Left renal cortex interstitium (tissue), 4 donors: ENCODE results near the gene RADIL. TPM values are rescaled to one million over a fixed set of nuclear protein-coding genes. Genes with fewer than 3 reads are reported as not detected.

Experiments used
- DNase-seq, 4 donors: peaks; one replicate each; pipeline ENCODE4 v3.0.0-alpha.2; 2013; ENCODE audit warnings: low read depth in 4 of 4, low spot score in 2 of 4, missing footprints in 1 of 4
- polyA plus RNA-seq, 4 donors: library from polyadenylated mRNA; unstranded; fragments of 120-200 nt; gene quantifications; one replicate each; pipeline ENCODE4 v1.2.1, GENCODE V29; 2013; ENCODE audit not compliant: insufficient read length in 4 of 4

Gene RADIL
- polyA plus RNA-seq, 4 donors, result 1.5 to 2.9 (median 1.9) TPM

DNA sequence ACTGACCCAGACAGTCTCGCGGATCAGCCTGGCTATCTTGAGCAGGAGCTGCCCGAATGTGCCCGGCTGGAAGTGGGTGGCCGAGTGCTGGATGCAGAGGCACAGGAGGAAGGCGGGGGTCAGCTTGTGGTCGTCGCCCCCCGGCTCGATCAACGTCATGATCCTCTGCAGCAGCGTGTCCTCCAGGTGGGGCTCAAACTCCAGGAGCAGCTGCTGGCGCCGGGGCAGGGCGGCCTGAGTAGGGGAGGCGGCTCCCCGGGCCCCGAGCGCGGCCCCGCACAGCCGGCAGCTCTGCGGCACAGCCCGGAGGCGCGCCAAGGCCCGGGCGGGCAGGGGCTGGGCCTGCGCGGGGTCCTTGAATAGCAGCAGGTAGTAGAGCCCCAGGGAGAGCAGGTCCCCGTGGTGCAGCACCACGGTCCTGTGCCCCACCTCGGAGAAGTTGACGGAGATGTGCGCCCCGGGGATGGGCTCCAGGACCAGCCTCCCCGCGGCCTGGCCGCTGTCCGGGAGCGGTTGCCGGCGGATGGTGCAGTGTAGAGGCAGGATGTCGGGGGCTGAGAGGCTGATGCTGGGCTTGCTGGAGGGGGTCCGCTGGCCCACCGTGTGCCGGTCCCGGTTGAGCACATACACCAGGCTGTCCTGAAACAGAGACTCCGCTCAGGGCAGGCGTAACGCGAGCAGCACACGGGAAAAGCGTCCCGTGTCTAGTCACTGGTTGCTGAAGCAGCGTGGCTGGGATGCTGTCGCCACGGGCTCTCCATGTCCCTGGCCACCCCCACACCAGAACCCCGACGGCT is 48.7 kb downstream of the RADIL start:
- DNase-seq, result no peak

DNA sequence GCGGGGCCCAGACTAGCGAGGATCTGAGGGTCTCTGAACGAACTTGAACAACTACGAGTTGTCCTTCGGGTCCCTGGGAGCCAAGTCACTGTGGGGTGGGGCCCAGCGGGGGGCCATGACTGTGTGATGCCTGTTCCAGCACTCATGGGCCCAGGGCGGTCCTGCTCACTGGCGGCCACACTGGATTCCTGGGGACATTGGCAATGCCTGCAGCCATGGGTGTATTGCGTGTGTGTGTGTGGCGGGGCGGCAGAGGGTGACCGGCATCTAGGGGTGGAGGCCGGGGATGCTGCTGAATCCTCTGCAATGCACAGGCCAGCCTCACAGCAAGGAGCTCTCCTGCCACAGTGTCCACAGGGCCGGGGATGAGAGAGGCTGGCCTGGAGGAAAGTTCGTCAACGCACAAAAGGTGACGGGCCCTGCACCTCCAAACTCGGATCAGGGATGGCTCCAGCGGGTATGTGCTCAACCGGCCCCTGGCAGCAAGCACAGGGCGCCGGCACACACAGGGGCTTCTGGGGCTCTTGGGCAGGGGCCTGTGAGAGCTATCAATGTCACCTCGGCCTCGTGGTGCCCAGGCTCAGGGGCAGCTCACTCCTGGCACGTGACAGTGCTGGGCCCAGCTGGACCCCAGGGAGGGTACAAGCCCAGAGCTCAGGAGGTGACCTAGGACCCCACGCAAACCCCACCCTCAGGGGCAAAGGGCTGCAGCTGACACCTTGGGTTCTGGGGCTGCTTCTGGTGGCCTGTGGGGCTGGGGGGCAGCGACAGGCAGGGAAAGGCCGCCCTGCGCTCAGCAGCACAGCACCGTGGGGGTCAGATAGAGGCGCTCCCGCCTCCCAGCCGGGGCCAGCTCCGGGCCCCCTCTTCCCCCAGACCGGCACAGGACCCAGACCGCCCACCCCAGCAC is 49.6 kb downstream of the RADIL start:
- no peak for DNase-seq

DNA sequence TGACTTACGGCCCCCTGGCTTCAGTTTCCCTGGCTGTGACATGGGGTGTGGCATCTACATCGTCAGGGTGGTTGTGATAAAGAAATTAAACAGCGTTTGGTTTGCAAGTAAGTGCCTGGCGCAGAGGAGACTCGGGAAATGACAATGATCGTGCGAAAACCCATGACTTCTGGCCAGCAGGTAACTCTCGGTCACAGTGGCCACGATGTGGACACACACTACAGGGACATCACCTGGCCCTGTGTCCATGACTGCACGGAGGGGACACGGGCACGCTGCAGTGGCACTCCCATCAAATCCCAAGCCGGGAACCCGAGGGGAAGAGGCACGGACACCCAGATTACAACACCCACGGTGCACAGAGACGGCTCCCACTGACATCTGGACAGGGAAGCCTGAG is 50.3 kb downstream of the RADIL start:
- no peak for DNase-seq

DNA sequence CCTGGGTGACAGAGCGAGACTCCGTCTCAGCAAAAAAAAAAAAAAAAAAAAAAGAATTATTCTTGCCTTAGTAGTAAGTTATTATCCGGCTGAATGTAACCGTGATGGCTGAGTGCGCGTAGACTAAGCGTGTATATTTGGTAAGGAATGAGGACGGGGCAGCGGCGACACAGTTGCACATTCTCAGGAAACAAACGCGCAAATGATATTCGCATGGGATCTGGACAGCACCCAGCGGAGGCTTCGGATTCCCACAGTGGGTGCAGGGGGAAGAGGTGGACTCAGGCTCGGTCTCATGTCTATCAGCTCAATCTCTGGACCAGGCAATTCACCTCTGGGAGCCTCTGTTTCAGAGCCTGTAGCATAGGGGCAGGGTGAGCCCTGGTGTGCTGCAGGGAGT is 50.8 kb downstream of the RADIL start:
- DNase-seq, result no peak

DNA sequence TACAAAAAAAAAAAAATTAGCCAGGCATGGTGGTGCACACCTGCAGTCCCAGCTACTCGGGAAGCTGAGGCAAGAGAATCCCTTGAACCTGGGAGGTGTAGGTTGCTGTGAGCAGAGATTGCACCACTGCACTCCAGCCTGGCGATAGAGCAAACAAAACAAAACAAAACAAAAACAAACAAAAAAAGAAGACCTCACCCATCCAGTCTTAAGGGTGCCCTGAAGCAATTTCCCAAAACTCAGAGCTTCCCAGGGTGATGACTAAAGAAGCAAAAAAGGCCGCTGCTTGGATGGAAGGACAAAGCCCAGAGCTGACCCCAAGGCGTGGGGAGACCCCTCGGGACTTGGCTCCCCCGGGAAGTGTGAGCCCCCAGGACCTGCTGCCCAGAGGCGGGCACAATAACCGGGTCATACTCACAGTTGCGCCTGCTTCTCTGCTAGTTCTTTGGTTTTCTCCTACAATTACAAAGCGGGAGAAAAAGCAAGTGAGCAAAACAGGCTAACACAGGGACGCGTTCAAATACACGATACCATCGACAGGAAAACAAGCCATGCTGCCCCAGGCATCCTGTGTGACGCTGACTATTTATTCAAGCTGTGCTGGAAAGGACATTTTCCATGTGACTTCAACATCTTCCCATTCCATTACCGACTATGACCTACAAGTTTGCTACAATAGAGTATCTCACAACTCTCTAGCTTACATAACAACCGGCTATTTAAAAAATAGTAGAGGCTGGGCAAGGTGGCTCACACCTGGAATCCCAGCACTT is 51.6 kb downstream of the RADIL start:
- no peak for DNase-seq

DNA sequence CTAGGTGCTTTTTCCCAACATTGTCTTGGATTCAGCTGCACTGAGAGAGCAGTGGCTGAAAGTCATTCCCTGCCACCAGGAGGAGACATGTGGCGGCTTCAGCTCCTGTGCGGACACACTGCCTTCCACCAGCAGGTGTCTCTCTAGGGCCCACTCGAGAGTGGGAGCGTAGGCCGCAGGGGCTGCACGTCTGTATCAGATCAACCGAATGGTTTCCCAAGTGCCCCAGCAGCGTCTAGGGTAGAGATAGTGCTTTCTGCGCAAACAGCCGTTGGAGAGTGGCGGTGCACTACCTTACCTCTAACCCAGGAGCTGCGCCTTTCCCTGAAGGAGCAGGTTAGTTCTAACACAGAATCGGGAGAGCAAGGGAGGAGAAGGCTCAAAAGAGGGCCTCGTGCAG is 53.3 kb downstream of the RADIL start:
- peak in 1 of 4 donors; percentile 75 for DNase-seq

DNA sequence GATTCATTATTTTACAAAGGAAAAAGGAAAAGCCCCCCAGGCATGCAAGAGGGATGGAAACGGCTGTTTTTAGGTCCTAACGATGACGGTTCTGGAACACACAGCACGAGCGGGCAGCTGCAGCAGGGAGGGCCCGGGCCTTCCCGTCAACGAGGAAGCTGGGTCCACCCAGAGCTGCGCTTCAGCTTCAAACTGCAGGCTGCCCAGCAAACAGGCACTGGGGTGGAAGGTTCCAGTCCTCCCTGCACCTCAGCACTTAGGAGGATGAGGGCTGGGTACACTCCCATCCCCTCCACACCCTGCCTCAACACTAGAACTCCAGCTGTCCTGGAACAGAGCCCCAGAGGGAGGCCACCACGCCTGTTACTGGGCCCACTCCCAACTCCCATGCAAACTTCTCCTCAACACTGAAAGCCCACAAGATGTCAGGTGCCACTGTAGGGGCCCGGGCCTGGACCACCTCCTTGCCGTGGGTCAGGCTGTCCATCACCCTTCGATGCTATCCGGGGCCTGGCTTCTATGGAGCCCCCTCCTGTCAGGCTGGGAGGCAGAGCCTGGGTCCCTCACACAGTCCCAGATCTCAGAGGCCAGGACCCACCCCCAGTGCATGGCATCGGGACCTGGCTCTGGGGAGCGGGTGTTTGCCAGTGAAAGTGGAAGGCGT is 54.7 kb downstream of the RADIL start:
- no peak for DNase-seq

DNA sequence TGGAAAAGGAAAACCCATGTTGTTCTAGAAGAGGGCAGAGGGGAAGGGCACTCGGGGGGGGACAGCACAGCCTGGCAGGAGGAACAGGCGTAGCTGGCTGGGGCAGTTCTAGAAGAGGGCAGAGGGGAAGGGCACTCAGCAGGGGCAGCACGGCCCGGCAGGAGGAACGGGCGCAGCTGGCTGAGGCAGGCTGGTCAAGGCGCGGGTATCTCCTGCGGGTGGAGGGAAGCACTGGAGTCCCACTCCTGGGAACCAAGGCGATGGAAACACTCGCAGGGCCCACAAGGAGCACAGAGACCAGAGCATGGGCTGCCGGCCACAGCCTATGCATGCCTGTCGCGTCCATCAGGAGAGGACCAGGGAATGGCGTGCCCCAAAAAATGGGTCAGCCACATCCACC is 58.4 kb downstream of the RADIL start:
- DNase-seq, result no peak

DNA sequence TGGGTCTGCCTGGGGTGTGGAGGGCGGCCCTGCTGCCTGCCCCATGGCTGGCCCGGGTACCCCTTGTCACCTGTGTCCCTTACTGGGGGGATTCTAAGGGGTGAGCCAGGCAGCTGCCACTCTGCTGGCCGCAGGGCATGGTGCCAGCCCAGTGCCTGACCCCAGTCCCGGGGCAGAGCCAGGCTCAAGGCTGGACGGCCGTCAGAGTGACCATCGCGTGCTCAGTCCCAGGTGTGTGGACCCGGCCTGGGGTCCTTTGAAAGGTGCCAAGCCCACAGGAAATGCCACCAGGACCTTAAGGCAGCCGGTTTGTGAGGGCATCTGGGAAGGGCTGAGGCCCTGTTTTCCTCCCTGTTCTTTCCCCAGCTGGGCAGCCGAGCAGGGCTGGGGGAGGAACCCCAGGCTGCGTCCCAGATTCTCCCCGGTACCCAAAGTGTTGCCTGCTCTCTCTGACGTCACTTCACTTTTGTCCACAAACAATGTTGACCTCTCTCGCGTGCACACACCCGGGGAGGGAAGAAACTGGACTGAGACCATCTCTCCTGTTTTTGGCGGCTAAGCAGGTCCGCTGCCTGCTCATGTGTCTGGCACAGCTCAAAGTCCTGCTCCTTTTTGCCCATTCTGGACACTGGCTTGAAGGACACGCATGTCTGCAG is 59.3 kb downstream of the RADIL start:
- no peak for DNase-seq

DNA sequence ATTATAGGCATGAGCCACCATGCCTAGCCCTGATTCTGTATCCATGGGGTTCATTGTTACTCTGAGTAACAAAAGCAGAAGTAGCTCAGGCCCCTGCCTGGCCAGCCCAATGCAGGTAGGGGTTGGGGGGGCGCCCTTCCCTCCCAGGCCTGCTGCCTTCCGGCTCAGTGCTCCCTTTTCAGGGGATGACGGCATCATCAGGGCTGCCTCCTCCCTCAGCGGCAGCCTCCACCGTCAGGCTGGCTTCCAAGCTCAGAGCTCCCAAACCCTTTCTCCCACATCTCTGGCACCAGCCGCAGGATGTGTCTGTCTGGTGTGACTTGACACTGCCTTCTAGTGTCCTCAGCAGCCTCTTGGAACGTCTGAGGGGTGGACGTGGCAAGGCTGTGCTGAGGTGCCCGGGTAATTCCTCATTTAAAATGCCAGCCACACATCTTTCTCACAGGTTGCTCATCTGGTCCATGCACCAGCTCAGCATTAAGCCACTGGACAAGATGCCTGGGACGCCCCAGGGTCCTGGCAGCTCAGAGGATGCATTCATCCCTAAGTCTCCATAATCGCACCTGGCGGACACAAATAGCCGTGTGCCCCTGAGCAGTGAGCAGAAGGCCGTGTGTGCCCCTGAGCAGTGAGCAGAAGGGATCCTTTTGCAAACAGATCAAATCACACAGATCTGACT is 59.9 kb downstream of the RADIL start:
- DNase-seq, result no peak

DNA sequence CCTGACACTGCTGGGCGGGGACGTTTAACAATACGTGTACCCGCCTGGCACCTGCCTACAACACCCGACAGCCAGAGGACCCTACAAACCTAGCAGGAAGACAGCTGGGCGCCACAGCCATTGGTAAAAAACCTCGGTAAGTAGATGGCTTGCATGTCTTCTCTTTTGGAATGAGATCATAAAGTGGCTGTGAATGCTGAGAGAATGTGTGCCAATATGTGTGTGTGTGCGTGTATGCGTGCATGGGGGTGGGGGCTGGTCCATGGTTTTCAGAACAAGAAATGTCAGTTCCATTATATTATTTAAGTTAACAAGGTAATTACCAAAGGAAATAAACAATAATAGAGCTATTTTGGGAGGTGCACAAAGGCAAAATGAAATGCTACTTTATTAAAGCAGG is 60.8 kb downstream of the RADIL start:
- DNase-seq, result no peak

DNA sequence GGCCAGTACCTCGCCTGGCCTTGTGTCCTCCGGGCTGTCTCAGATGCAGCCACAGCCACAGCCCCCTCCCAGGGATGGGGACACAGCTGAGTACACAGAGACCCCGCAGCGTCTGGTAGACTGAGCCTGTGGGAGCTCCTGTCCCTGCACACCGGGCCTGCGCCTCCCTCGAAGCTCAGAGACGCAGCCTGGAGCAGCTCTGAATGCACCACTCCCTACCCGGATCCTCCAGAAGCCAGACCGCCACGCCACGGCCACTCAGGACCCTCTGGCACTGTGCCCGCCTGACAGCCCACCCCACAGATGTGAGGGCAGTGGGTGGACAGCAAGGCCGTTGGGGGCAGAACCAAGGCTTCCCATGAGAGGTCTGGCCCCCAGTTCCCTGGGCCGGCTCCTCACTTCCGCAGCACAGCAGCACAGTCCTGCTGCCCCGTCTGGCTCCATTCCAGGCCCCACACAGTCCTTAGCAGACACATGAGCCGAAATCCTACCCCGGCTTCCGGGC is 62.5 kb downstream of the RADIL start:
- no peak for DNase-seq

DNA sequence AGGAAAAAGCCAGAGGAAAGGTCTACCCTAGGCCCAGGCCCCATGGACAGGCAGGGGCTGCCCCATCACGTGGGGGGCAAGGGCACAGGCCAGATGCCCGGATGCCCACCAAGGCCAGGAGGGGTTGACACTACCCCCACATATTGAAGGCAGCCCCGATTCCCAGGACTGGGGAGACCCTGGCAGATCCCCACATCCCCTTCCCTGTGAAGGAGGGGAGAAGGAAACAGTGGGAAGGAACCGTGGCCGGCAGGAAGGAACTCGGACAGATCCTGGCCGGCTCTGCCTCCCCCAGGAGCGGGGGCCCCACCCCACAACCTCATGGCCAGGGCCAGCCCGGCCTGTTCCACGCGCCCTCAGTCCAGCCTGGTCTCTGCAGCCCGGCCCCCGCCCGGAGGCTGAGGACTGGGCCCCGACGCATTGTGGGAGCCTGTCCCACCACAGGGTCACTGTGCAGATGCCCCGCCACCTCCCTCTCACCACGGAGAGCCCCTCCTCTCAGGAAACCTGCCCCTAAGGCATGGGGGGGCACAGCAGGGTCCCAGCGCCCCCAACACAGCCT is 63.0 kb downstream of the RADIL start:
- DNase-seq, result no peak

DNA sequence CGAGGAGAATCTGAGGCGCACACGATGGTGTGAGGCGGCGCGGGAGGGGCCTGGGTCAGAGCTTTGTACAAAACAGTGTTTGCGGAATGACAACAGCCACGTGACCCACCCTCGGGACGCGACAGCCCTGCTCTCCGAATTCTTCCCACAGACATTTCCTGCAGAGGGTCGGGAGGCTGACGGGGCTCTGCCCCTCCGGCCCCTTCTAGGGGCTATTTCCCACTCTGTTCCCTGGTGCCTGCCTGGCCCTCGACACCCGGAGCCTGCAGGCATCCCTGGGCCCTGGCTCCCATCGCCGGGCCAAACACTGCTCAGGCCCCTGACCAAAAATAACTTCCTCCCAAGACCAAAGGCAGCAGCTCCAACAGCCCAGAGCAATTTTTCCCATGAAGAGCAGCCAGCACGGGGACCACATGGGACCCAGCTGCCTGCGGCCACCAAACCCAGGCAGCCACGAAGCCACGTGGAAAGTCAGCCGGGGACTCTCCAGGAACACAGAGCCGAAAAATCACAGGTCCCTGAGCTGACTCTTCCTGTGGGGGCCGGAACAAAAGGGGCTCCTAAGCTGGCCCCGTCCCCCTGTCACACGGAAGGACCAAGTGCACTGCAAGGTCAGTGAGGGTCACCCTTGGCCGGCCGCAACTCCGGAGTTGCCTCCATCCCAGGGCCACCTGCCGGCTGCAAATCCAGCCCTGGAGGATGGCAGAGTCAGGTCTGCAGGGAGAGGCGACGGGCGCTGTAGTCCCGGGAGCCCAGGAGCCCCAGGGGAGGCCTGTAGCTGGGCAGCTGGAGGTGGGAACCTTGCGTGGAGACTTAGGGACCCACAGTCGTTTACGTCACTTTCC is 63.7 kb downstream of the RADIL start:
- DNase-seq, result no peak

DNA sequence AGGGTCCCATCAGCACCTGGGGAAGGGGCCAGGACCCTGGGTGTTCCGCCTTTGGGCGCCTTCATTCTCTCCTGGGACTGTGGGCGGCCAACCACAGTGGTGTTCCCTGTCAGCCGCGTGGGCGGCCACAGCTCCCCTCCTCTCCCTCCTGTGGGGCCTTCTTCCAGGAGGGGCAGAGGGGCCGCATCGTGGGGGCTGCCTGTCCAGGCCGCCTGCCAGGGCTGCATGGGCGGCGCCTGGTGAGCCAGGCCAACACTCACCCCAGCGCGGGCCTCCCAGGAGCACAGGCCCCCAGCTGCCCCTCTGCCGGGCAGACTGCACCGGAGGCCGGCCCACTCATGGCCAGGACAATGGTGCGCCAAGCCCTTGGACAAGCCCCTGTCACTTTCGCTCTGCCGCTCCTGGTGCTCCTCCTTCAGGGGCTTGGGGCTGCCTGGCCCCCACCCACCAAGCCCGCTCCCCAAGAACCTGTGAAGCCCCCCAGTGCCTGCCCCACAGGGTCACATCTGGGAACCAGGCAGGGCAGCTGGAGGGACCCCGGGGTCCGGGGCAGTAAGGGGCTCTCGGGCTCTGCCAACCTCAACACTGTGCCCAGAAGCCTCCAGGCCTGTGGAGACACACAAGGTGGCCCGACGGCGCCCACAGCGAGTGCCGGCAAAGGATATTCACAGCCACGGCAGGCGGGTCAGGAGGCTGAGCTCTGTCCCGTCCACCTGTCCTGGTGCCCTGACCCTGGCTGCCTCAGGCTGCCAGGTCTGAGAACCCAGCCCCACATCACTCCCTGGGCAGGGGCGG is 65.3 kb downstream of the RADIL start:
- DNase-seq, result no peak

DNA sequence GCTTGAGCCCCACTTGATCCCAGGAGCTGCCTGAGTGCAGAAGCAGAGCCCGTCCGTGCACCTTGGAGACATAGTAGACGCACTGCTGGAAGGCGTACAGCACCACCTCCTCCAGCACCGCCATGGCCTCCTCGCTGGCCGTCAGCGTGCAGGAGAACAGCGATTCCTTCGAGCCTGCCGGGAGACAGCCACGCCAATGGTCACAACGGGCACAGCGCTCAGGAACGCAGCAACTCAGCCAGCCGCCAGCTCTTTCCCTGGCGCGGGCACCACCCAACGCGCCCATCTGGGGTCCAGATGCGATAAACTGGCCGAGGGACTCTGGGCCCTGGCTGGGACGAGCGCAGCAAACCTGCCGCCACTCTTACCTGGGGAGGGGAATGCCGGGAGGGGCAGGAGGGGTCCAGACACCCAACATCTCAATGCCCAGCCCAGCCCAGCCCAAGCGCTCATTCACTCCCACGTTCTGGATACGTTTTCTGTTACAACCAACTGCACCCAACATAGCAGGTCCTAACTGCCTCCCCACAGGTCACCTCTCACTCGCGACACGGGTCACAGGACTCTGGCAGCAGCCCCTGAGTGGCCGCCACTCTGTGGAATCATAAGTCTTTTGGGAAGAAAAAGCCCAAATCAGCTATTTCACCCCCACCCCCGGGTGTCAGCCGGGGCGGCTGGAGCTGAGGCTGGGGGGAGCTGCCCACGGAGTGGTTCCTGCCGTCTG is 66.2 kb downstream of the RADIL start:
- DNase-seq, result no peak
